Measurements from ENCODE around the gene RER1. TPM values are rescaled to one million over a fixed set of nuclear protein-coding genes. Genes with fewer than 3 reads are reported as not detected.

Gene RER1
- total RNA-seq, 1 experiment from 2014 or later = 110 TPM

- H2BK20ac ChIP-seq (ENCODE audit: low read depth, low read length, poor library complexity, severe bottlenecking) = no peak overlapping the region
- no peak overlapping the region for H4K5ac ChIP-seq (ENCODE audit: insufficient read length, low read depth, low read length)
- no peaks in the 10 kb centered on the region for H4K20me1 ChIP-seq (ENCODE audit: control insufficient read depth, insufficient read depth, insufficient read length)
- no peak overlapping the region for H2BK5ac ChIP-seq (ENCODE audit: insufficient read length, low read length)
- no peak overlapping the region for H3K9ac ChIP-seq (ENCODE audit: extremely low read depth, insufficient read length, low read length)
- no peak overlapping the region for H2AFZ ChIP-seq (ENCODE audit: low read length)
- no peak overlapping the region for H4K8ac ChIP-seq (replicated peaks; ENCODE audit: insufficient read length, low read depth, low read length)
- H3K36me3 Mint-ChIP-seq (ENCODE audit: insufficient read depth in 1 of 3, low read depth in 3 of 3) = no peaks in the 10 kb centered on the region
- H3K27me3 Mint-ChIP-seq (ENCODE audit: low read depth) = no peaks in the 10 kb centered on the region
- no peak overlapping the region for H3K27ac ChIP-seq (ENCODE audit: insufficient read length, low read depth, low read length)
- no peaks in the 10 kb centered on the region for H3K9me3 ChIP-seq (ENCODE audit: control insufficient read depth, low read depth, low read length)
- no peak overlapping the region for H3K23ac ChIP-seq (ENCODE audit: insufficient read length, low read depth, low read length)
- no peak overlapping the region for H3K14ac ChIP-seq (ENCODE audit: insufficient read depth, low read length)
- no peaks in the 10 kb centered on the region for H3K27me3 ChIP-seq (ENCODE audit: insufficient read depth, low read length)
- no CpG with 5 or more reads among the region's 24 CpGs for WGBS (ENCODE audit: extremely low coverage, insufficient read length, low lambda C conversion rate)
- H3K79me2 ChIP-seq (ENCODE audit: insufficient read depth, low read length) = no peaks in the 10 kb centered on the region
- no peak overlapping the region for H3T11ph ChIP-seq (ENCODE audit: low read length)
- no peak overlapping the region for H2BK15ac ChIP-seq (ENCODE audit: low read depth, low read length)
- H2AK5ac ChIP-seq (ENCODE audit: insufficient read length, low read length) = no peak overlapping the region
- no peak for TF ChIP-seq CTCF (conservative IDR thresholded peaks at IDR 0.05)
- no peak overlapping the region for H2BK120ac ChIP-seq (ENCODE audit: low read depth, low read length, poor library complexity, severe bottlenecking)
- H2BK12ac ChIP-seq (ENCODE audit: insufficient read length, low read depth, low read length) = no peak overlapping the region
- peaks cover 0 to 9% of the 10 kb centered on the region in 2 experiments; a peak in 1 of 4 replicates for H3K4me1 Mint-ChIP-seq
- H3K18ac ChIP-seq (ENCODE audit: insufficient read length, low read depth, low read length) = no peak overlapping the region
- H3K23me2 ChIP-seq (ENCODE audit: insufficient read length, low read depth, low read length, poor library complexity, severe bottlenecking) = no peaks in the 10 kb centered on the region
- H3K56ac ChIP-seq (ENCODE audit: insufficient read length, low read depth, low read length) = no peak overlapping the region
- H3K27ac Mint-ChIP-seq = peak overlapping the region in 1 of 3 experiments; percentile 14; a peak in 1 of 7 replicates
- H3K9me3 Mint-ChIP-seq = no peaks in the 10 kb centered on the region
- no peak for DNase-seq
- no peaks in the 10 kb centered on the region for H3K79me1 ChIP-seq (ENCODE audit: insufficient read depth, low read depth, low read length, poor library complexity, severe bottlenecking)
- H3K4me1 ChIP-seq (ENCODE audit: insufficient read depth, low read length) = no peaks in the 10 kb centered on the region
- H3K4ac ChIP-seq (ENCODE audit: low read depth, low read length) = no peak overlapping the region
- H3K4me3 Mint-ChIP-seq = no peak overlapping the region
- H3K4me2 ChIP-seq (ENCODE audit: insufficient read depth, insufficient read length, low read length) = no peak overlapping the region
- H4K91ac ChIP-seq (ENCODE audit: insufficient read length, low read depth, low read length) = no peak overlapping the region
Measured at GRCh38 chr1:2344121-2344681, 47.4 kb upstream of the RER1 start.
